Stimulated activated CD4-positive, alpha-beta T cell treated with anti-CD3 and anti-CD28 coated beads, Interleukin-2, amount 100 ng/mL, for 4 hours (primary cell): ENCODE data around the gene RNF8.
"Not testable (repeated sequence)": the region's sequence is repeated elsewhere in the genome, so short reads cannot be mapped to it uniquely, and the experiment has no call there.

Experiments used
- DNase-seq: peaks from one replicate; pipeline ENCODE4 v3.0.0-alpha.2; 2020; ENCODE audit warnings: low read depth

The RNF8 gene

DNA sequence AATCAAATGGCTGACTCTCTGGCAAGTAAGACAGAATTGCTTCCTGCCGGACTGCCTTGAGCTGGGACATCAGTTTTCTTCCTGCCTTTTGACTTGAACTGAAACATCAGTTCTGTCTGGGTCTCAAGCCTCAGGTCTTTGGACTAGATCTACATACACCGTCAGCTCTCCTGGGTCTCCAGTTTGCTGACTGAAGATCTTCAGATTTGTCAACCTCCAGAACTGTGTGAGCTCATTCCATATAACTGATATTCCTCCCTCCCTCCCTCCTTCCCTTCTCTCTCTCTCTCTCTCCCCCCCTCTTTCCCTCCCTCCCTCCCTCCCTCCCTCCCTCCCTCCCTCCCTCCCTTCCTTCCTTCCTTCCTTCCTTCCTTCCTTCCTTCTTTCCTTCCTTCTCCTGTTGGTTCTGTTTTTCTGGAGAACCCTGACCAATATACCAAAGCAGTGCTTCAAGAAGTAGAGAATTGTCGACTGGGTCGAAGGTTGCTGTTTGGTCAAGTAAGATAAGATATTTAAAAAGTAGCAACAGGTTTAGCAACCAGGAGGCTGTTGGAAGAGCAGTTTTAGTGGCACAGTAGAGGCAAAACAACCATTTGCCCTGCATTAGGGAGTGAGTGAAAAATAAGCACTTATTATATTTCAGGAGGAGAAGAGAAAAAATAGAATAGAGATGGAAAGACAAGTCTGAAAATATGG, 46.2 kb downstream of the RNF8 start:
- no peak for DNase-seq

DNA sequence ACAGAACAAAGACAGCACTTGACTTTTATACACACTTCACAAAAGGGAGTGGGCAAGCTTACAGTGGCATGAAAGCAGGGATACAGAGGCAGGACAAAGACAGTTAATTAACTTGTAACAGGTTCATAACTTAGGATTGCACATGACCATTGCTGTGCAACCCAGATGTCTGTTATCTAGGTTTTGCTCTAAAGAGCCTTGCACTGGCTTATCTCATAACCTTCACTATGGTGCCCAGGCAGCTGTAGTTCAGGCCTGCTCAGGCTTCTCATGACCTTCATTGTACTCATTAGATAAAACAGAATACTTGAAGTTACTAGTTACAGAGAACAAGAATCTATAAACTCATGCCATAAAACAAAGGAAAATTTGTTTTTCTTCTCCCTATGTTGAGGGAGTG, 47.9 kb downstream of the RNF8 start:
- not testable (repeated sequence) for DNase-seq

DNA sequence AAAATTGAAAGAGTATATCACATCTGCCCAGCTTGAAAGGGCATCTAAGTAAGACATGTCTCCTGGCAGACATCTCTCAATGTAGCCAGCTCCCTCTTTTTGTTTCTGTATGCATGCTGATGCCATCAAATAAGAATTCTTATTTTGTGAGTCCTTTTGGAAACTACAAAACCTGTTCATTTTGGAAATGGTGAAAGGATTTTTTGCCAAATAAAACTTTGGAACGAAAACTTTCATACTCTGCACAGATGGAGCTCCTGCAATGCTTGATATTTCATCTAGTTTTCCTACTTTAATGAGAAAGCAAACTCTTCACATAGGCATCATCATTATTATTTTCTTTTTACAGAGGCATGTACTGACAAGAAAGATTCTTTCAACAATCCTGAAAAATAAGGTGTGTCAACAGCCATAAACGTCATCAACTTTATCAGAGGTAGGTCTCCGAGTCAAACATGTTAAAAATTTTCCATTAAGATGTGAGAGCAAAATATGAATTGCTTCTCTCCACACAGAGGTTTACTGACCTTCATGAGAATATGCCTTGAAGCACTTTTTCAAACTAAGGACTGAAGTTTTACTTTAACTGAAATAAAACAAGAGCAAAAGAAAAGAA, 53.1 kb downstream of the RNF8 start:
- no peak for DNase-seq

DNA sequence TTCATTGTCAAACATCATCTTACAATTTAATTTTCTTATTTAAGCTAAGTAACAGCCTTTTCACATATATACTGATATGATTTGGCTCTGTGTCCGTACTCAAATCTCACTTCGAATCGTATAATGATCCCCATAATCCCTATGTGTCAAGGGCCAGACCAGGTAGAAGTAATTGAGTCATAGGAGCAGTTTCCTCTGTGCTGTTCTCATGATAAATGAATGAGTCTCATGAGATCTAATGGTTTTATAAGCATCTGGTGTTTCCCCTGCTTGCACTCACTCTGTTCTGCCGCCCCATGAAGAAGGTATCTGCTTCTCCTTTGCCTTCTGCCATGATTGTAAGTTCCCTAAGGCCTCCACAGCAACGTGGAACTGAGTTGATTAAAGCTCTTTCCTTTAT, 54.2 kb downstream of the RNF8 start:
- DNase-seq: no peak

DNA sequence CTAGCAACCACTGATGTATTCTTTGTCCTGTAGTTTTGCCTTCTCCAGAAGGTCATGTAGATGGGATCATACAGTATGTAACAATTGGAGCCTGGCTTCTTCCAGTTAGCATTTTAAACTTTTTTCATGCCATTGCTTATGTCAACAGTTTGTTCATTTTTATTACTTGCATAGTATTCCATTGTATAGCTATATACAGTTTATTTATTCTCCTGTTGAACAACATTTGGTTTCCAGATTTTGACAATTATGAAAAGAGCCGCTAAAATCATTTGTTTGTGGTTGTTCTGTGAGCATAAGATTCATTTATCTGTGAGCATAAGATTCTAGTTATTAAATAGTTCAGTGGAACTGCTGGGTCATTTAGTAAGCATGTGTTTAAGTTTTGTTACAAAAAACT, 55.7 kb downstream of the RNF8 start:
- no peak for DNase-seq

DNA sequence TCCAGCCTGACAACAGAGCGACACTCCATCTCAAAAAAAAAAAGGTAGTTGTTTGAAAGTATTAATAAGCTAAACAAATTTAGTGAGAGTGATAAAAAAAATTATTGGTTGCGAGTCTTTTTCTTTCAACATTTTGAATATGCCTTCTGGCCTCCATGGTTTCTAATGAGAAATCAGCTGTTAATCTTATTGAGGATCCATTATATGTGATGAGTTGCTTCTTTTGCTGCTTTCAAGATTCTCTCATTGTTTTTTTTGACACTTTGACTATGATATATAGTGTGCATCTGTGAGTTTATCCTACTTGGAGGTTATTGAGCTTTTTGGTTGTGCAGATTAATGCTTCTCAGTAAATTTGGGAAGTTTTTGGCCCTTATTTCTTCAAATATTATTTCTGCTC, 63.6 kb downstream of the RNF8 start:
- DNase-seq: no peak

DNA sequence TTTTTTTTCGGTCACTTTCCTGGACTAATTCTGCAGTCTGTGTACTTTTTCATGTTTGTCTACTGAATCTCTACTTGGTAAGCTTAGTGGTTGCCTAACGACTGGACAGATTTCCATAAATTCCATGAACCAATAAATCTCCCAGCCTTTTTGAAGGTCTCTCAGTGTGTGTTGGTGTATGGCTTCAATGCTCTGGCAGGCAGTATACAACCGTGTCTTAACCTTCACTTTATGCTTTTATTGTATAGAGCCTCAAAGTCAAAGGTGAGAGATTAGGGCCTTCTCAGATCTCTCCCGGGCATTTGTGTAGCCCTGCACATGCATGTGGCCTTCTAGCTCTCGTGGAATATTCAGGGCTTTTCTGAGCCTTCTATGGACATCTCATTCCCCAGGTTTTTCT, 64.9 kb downstream of the RNF8 start:
- no peak for DNase-seq

DNA sequence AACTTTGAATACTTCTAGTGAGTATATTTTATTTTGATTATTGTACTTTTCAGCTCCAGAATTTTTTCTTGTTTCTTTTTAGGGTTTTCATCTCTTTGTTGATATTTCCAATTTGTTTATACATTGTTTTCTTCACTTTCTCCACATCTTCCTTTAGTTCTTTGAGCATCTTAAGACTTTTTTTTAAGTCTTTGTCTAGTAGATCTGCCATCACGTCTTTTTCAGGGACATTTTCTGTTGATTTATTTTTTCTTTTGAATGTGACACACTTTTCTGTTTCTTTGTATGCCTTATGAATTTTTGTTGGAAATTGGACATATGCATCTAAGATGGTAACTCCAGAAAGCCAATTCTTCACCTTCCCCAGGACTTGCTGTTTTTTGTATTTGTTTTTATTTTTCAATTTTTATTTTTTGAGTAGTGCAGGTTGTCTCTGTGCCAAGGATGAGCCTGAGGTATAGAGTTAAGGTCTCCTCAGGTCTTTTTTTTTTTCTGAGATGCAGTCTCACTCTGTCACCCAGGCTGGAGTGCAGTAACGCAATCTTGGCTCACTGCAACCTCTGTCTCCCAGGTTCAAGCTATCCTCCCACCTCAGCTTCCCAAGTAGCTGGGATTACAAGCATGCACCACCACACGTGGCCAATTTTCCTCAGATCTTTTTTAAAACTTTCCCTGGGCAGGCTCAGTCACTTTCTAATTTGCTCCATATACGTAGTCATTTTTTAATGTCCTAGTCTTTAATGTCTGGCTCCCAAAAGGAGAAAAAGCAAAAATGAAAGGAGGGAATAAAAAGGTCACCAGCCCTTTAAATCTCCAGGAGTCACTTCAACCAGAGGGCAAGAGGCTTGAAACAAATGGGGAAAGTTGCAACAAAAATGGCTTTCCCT, 72.5 kb downstream of the RNF8 start:
- DNase-seq: no peak

DNA sequence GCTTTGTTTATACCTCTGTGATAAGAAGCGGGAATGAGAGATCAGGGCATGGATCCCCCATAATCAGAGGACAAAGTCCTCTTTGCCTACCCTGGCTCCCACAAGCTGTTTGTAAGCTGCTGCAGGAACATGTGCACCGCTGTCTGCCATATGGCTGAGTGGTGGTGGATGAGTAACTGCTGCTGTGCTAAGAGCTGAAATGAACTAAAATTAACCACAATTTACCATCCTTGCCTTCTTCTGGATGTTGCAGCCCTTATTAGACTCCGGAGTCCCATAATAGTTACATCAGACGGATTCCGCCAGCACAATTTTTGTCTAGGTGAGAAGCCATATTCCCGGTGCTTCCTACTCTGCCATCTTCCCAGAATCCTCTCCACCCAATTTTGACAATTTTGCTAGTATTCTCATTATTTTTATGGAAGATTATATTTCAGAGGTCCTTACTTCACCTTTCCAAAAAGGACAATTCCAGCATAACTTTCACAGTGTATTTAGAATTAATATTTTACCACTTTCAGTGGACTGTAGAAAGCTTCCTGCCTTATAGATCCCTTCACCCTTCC, 73.2 kb downstream of the RNF8 start:
- no peak for DNase-seq

DNA sequence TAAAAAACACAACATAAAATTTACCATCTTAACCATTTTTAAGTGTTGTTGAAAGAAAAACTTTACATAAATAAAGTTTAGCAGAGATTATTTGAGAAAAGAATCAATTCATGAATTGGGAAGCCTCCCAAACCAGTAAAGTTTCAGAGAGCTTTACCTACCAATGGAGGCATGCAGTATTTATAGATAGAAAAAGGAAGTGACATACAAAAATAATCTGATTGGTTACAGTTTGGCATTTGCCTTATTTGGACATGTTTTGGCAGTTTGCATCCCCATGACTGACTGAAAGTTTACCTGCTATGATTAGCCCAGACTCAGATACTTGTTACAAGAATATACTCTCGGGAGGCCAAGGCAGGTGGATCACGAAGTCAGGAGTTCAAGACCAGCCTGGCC, 75.6 kb downstream of the RNF8 start:
- DNase-seq: no peak

DNA sequence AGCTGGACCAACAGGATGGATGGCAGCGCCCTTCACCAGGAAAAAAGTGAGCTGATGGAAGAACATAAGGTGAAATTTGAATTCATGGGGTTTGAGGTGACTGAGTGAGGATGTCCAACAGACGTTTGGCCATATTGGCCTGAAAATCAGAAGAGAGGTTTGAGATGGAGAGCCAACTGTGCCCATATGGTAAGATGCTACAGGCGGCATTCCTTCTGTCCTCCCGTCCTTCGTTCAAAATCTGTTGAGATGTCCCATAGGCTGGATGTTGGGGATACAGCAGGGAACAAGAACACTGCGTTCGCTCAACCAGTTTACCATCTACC, 78.8 kb downstream of the RNF8 start:
- DNase-seq: no peak

DNA sequence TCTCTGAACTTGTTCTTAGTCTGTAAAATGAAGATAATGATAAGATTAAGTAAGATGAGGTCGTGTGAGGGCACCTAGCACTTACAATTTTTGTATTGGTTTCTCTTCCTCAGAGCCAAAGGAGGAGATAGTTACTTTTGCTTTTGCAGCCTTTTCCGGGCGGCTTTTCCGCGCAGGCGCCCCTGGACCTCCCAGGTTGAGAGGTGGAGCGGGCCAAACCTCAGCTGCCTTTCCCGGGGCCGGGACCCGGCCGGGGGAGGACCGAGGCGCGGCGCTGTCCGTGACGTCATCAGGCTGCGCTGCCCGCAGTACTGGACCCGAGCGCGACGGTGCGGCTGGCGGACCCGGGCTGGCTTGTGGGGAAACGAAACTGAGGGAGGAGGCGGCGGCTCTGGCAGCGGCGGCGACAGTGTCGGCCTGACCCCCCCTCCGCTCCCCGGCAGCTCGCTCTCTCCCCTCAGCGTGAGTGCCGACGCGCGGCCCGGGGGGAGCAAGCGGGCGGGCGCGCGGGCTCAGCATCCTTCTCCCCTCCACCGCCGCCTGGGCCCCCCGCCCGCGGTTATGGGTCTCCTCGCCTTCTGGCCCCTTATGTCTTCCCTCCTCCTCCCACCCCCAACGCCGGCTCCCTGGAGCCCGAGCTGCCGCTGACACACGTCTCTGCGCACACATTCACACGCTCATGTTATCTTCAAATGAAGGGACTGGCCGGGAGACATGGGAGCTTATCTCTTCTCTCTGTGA, 79.3 kb downstream of the RNF8 start, which contains the start of gene CMTR1:
Gene CMTR1, plus strand, starts transcription at position 306 of the 741 bp plus-strand sequence. CDS start 2,409 bp downstream, outside the sequence.
- DNase-seq: peak; percentile 95

DNA sequence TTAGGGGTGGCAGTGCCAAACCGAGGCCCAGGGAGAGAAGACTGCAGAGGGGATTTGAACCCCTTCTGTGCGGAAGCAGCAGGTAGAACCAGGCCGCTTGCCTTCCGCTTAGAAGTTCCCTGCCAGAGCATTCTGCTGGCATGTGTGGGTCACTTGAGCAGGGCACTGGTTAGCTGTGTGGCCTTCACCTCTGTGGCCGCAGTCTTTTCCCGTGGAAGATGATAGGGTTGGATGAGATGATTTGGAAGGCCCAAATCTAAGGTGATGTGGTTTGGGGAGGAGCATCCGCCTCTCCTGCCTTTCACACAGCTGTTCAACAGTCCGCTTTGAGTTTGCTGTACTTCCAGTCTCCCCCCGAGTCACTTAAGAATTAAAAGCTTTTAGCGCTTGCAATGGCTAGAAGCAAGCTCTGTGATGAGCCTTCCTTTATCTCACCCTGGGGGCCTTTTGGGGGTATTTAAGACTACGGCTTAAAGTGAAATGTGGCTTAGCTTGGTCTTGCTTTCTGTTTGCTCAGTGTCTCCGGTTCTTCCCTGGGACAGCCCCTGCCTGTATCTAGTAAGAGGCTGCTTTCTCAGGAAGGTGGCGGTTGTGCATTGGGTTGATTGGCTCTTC, 80.0 kb downstream of the RNF8 start:
- peak; percentile 13 for DNase-seq

DNA sequence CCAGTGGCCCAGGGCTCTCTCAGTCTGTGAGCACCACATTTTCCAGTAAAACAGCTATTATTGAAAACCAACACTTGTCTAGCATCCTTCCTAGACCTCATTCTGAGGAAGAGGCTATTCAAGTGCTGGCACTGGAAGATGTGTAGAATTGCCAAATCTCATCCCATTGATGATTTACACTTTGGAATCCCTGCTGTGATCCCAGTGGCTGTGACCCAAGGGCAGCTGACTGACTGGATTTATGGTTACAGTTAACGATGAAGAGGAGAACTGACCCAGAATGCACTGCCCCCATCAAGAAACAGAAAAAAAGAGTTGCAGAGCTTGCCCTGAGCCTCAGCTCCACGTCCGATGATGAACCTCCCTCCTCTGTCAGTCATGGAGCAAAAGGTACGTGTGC, 81.6 kb downstream of the RNF8 start:
- DNase-seq: no peak

DNA sequence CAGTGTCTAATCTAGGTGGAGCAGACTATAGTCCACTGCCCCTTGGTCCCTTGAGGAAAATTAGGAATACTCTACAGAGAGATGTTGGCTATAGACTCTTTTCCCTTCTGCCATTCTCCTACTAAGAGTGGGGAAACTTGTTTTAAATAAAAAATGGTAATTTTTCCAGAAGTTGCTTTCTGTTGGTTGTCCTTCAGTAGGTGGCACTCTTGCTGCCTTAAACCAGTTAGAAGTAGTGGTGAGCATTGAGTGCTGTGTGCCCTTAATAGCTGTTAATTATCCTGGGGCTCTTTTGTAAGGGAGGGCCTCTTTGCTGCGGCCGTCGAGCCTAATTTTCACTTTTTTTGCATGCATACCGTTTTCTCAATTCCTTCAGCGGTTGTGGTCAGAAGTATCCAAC, 82.0 kb downstream of the RNF8 start:
- DNase-seq: no peak

DNA sequence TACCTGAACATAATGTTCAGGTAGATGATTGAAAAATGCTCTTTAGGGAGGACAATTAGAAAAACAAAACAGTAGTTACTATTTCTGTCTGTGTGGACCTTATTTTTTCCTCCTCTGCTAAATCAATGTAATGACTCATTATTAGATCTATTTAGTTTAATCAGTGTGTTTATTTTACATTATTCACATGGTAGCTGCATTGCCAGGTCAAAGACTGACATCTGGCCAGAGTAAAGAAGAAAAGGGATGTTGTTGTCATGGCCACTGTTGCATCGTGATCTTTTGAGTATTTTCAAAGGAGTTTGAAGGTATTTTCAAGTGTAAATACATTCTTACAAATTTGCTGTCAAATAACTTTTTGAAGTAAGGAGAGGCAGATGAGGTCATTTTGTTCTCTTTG, 85.1 kb downstream of the RNF8 start:
- DNase-seq: no peak

DNA sequence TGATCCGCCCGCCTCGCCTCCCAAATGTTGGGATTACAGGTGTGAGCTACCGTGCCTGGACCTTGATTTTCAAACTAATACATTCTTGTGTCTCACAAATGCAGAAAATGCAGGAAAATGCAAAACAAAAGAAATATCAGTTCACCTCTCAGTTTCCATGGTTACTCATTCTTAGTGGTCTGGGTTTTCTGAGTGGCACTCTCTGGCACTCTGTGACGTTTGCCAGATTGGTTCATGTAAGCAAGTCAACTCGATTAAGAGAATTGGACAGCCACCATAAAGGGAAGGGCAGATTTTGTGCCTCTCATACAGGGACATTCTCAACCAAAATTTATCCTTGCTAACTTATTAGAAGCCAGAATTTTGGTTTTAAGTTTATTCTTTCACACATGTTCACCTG, 87.9 kb downstream of the RNF8 start:
- no peak for DNase-seq

DNA sequence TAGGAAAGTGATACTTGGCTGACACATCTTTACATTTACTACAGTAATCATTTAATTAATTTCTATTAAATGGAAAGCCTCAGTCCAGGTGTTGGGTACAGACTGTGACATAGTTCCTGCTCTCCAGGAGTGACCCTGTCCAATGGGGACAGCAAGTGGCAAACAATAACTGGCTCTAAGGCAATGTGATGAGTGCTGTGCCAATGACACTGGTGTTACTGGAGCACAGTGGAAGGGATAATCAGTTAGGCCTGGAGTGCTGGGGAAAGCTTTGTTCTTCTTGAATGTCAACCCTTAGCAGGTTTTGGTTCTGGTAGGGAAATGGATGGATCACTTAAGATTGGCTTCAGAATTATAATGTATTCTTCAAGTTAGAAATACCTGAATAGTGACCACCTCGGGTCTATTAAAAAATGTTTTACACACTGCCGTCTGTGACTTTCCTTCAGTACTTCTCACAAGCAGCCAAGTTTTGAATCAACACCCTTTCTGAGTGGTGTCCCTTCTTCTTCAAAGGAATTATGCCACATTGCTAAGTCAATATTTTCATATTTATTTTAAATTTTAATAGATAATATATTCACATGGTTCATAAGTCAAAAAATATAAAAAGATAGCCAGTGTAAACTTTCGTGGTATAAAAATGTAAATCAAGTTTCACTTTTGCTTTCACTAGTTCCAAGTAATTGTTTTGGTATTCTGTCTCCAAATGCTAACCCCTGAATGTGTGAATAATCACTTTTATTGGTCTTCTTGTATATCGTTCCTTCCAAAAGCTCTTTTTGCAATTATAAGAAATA, 88.8 kb downstream of the RNF8 start:
- no peak for DNase-seq

DNA sequence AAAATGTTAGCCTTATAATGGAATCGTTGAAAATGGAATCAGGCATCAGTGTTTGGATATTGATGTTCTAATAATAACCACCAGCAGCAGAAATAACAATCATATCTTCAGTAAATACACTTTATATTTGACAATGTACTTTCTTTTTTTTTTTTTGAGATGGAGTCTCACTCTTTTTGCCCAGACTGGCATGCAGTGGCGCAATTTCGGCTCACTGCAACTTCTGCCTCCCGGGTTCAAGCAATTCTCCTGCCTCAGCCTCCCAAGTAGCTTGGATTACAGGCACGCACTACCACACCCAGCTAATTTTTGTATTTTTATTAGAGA, 89.4 kb downstream of the RNF8 start:
- not testable (repeated sequence) for DNase-seq
